GM21367 (cell line): ENCODE measurements around the gene OSBP2.

Experiments
- ATAC-seq: cut with Tn5 transposase; IDR thresholded peaks from one replicate; pipeline ENCODE4 v1.9.1; 2021; ENCODE audit not compliant: unreplicated experiment

Gene OSBP2

DNA sequence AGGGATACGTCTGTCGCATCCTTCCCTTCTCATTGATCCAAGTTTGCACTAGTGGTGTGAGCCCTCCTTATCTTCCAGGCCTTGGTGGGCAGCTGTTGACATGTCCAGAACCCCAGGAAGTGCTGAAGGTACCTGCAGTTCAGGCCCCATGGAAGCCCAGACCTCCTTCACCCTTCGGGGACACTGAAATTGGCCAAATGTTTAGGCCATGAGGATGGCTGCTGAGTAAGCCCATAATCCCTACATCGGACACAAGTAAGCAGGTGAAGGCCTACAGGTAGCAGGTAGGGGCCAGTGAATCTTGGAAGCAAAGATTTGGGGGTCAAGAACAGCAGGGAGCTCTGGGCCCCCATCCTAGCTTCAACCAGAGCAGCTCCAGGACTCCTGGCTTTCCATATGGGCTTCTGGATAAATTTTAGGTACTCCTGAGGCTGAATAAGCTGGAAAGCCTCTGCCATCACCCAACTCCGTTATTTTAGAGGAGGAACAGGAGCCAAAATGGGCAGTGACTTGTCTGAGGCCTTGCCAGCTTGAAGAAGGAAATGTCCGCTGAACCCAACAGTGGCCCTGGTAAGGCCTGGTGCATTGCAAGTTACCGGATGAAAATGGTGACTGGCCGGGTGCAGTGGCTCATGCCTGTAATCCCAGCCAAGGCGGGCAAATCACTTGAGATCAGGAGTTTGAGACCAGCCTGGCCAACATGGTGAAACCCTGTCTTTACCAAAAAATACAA lies 228.7 kb downstream of the OSBP2 start:
- no peak for ATAC-seq

DNA sequence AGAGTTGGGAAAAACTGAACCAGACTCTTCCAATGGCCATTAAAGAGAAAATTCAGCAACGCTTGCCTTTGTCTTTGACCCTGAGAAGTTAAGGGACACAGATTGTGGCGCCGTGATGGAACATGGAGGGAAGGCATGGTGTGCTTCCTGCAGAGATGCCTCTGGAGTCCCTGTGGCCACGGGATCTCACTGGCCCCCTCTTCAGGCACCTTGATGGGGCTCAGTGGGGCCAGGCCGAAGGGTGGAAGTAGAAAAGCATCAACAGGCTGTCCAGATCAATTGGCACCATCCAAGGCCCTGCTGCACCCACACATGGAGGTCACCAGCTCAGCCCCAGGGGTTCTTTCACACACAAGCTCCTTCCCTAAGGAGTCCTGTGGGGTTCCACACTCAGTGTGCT lies 231.0 kb downstream of the OSBP2 start:
- no peak for ATAC-seq

DNA sequence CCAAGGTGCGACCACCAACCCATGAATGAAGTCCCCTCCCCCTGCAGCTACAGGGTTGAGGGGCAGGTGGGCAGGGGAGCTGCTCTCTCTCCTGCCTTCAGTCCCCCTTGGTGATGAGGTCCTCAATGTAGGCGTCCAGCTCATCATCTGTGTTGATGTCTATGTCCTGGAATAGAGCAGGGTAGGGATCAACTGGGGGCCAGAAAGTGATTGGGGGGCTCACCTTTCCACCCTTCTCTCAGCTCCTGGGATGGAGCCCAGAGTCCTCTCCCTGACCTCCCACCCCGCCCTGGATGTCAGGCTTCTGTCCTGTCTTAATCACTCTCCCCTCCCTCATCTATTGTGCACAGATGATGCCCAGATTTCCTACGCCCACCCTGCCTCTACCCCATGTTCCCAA lies 232.0 kb downstream of the OSBP2 start:
- ATAC-seq: no peak

DNA sequence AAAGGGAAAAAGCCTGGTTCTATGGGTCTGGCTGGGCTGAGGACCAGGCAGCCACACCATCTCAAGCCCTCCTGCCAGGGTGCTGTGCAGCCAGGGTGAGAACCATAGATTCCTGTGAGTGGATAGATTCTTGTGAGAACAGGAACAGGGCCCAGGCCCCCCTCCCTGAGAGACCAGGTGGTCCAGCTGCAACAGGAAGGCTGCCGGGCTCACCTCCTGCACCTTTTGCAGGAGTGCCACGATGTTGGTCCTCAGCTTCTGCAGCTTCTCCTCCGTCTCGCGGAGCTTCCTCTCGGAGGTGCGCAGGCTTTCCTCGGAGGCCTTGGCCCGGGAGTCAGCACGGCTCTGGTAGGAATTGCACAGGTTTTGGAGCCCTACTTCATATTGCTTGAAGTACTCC lies 233.1 kb downstream of the OSBP2 start:
- no peak for ATAC-seq

DNA sequence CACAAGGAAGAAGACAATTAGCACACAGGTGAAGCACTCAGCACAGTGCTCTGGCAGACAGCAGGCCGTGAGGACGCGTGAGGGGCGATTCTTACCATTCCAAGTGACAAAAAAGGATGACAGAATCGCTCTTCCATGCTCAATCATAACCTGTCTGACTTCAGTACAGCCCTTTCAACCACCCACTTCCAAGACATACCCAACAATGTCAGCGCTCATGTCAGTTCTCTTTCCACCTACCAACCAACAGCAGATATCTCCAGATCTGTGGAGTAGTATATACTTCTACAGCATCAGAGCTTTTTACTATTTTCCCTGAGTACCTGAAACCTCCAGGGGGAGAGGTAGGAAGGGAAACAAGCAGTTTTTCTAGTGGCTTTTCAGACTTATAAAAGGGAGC lies 233.7 kb downstream of the OSBP2 start:
- ATAC-seq: no peak

DNA sequence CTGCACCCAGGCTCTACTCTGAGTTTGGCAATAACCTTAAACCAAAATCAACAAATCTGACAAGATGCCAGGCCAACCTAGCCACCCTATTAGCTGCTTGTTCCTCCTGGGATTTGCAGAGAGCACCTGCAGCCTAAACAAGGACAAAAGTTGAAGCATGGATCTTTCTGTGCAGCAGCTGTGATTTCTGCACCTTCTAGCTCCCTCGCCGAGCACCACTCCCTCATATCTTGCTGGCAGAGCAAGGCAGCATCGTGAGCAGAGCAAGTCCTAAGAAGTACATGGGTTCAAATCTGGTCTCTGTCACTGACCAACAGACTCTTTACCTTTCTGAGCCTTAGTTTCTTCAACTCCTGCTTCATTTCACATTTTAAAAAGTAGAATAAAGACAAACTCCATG lies 235.6 kb downstream of the OSBP2 start:
- ATAC-seq: no peak

DNA sequence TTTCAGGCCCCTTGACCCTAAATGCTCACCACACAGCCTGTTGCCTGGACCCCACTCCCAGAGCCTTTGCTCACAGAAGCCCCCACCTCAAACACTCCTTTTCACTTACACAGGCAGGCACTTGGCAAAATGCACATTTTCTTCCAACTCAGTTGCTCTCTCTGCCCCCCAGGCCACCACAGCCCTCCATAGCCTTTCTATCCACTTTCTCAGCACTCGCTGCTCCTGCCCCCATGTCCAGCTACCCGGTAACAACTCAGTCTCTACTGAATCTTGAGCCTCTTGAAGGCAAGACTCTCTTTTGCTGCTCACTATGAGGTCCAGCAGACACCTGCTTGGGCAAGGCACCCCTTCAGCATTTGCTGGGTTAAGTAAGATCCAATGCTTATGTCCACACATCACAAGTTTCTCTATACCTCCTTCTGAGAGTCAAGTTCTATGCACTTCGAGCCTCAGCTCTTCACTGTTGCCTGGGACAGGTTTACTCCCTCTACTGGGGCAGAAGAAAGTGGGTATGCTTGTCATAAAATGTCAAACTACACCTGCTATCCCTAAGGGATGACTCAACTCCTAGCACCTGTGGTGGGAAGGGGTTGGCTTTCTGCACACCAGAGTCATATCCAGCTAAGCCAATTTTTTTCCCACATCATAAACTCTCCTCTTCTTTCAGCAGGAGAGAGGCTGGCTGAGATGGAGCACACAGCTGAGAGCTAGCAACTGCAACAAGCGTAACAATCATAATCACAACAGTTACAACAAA lies 237.0 kb downstream of the OSBP2 start:
- no peak for ATAC-seq

DNA sequence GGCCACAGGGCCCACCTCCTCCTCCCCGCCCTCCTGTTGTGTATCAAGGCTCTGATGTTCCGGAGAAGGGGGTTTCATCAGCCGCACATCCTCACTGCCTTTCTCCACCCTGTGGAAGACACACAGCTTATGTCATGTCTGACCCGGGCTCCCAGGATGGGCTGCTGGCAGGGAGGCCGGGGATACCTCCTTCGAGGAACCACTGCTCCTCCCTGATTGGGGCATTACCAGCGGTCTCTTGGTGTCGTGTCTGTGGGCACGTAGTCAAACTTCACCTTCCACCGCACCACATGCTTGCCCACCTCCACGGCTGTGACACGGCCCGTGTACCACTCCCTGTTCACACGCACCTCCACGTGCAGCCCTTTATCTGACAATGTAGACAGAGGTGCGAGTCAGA lies 238.0 kb downstream of the OSBP2 start:
- ATAC-seq: no peak

DNA sequence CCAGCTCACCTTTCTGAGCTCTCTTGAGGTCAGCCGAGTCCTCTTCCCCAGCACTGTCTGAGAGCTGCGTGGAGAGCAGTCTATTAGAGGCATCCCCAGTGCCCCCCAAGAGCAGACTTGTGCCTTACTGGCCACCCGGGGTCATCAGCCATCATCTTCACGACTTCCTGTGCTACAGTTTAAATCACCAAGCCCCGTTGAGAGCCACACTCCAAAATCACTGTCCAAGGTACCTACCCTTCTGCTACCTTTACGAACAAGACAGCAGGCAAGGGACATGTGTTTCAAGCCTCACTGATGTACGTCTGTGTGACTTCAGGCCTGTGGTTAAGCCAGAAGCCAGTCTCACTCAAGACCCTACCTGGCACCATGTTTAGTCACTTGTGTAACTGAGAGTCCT lies 238.8 kb downstream of the OSBP2 start:
- no peak for ATAC-seq

DNA sequence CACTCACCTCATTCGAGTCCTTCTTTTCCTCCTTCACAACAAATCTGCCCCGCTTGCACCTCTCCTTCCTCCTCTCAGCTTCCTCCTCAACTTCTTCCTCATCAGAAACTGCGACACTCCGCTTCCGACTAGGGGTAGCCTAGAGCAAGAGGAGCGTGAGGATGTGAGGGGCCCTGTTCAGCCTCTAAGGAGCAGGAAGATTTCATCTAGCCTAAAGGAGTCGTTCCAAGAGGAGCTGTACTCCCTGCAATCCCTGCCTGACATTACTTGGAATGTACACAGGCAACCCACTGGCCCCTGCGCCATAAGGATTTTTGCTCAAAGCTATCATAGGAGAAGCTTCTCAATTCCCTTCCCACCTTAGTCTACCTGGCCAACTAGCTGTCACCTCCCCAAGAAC lies 239.4 kb downstream of the OSBP2 start:
- ATAC-seq: no peak

DNA sequence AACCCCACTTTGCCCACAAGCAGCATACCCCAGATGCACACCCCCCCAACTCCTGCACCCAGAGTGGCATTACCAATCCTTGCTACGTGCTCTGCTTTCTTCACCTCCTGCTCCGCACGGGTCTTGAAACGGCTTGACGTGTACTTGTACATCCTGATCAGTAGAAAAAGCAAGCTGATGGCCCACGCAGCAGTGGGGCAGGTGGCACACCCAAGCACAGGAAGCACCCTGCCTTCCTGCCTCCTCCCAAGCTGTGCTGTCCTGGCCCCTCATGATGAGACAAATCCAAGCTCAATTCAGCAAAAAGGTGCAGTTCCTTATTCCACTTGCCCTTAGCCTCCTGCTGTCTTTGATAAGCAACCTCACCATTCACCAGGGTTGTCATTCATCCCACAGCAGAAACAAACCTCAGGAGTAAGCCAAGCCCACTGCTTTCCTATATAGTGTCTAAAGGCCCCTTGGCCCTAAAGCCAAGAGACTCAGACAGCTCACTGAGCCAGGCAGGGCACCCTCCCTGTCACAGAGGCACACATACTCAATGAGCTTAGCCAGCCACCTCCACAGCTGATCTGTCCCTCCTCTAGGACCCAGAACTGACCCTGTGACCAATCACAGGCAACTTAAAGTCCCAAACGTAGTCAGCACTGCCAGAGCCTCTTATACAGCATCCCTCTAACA lies 246.2 kb downstream of the OSBP2 start:
- ATAC-seq: no peak

DNA sequence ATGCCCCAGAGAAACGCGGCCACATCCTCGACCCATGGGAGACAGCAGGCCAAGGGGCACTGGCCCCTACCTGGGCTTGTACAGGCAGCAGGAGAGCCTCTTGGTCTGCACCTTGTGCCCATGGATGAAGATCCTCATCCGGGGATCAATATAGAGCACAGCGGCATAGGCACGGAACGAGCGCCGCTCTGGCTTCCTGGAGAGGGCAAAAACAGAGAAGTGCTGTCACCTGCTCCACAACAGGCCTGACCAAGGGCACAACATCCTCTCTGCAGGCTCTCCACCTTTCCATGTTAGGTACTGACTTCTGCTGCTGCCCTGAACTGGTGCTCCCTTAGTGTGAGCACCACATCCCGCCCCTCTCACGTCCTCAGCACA lies 246.7 kb downstream of the OSBP2 start:
- no peak for ATAC-seq

DNA sequence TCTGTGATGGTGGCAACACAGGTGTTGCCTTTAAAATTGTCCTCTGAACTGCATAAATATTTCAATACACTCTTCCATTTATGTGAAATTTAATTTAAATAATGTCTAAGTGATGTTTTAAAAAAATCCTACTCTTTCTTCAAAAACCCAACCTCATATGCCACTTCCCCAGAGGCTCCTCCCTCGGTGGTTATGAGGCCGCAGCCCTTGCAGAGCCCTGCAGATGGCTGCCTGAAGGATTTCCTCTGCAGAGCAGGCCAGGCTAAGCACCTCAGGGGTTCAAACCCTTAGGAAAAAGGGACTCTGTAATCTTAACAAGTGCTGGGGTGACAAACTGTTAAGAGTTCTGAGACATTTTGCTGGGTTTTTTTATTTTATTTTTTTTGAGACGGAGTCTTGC lies 248.7 kb downstream of the OSBP2 start:
- no peak for ATAC-seq

DNA sequence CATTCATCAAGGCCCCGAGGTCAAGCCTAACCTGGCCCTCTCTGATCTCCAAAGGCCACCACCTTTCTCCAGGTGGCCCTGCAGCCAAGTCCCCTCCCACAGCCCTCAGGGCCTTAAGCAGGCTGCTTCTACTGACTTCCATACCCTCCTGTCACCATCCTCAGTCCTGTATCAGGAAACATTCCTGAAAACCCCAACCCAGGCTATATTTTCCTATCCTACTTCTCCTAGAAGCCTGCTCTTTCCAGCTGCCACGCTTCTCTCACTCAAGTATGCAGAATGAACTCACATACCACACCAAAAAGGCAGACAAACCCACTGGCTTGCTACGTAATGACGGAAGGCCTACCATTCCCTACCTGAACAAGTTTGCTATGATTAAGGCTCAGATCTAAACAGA lies 250.3 kb downstream of the OSBP2 start:
- no peak for ATAC-seq

DNA sequence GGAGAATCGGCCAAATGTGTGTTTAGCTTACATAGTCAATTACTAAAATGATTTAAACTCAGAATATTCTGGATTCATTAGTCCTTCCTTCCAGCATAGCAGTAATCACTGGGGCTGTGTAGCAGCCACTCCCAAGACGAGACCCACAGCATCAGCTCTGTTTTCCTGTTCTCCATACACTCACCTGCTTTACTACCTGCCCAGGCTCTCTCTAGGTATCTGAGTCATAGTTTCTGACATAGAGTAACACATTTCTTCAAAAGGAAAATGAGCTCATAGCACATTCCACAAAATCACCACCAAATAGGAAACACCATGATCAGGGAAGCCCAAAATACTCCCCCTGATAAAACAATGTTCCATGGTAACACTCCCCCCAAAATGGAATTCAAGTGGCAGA lies 251.0 kb downstream of the OSBP2 start:
- no peak for ATAC-seq

DNA sequence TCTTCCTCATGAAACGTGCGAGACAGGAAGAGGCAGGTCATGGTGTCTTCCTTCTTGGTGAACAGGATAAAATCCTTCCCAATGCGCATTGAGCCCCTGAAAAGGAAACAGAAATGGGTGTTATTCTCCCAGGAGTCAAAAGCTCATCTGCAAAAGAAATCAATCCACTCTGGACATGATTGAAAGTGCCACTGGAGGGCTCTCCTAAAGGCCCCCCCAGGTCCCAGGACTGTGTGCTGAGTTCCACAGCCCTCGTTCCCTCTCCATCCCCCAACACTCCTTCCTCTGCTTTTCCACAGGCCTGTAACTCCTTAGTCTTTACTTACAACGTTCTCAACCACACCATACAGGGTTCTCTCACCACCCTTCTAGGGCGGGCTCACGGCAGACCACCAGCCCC lies 251.7 kb downstream of the OSBP2 start:
- no peak for ATAC-seq

DNA sequence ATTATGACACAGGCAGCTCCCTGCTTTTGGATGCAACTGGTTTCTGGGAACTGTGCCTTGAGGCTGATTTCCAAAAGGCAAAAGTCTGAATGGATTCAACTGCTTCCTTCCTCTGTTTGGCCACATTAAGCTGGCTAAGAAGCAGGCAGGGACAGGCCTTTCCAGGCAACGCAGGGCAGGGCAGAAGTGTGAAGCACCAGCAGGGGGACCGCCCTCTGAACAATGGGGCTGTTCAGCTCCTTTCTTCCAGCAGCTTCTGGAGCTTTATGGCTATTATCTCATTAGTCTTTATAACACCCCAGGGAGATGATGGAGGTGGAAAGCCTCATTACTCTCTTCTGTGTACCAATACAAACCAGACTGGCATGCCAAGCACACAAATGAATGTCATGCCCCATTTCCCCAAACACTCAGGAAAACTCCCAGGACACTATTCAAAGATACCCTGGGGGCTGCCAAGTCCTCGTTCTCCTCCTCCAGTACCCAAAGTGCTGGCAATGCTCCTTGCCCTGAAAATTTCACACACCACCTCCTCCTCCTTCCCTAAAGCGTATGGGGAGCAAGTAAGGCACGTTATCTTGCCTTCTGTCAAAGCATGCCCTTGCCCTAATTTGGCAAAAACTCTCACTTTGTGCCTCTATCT lies 252.6 kb downstream of the OSBP2 start:
- ATAC-seq: no peak

DNA sequence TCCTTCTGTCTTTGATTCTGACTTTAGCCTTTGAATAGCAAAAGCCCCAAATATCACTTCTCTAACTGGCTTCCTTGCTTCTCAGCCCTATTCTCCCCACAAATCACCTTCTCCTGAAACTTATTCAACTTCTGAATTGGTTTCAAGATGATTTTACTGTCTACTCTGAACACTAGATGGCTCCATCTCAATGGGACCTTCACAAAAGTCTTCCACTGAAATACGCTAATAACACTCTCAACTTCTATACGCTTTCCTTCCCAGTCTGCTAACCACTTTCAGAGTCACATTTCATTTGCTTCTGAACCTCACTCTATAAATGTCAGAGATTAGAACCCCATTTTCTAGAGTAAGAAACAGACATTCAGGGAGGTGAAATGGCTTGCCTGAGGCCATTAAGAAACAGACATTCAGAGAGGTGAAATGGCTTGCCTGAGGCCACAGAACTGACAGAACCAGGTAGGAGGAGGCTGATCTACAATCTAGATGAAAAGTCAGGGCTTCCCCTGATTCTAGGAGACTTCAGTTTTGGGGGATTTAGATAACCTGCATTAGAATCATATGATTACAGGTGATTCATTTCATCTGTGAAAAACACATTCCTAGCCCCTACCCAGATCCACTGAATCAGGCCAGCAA lies 253.3 kb downstream of the OSBP2 start:
- ATAC-seq: no peak

DNA sequence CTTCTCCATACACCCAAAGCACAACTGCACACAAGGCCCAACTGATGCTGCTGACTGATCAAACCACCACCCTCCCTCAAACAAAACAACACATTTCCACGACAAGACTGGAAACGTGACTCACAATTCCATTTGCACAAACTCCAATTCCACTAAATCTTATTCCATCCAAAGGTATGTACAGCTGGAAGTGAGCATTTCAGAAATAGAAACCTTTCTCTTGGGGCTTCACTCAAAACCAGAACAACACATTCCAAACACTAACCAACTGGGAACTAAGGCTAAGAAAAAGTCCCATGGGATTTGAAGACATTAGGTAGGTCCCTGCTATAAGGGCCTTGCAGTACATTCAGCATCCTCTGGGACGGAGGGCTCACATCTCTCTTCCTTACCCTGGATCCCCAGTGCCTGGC lies 254.3 kb downstream of the OSBP2 start:
- ATAC-seq: no peak

DNA sequence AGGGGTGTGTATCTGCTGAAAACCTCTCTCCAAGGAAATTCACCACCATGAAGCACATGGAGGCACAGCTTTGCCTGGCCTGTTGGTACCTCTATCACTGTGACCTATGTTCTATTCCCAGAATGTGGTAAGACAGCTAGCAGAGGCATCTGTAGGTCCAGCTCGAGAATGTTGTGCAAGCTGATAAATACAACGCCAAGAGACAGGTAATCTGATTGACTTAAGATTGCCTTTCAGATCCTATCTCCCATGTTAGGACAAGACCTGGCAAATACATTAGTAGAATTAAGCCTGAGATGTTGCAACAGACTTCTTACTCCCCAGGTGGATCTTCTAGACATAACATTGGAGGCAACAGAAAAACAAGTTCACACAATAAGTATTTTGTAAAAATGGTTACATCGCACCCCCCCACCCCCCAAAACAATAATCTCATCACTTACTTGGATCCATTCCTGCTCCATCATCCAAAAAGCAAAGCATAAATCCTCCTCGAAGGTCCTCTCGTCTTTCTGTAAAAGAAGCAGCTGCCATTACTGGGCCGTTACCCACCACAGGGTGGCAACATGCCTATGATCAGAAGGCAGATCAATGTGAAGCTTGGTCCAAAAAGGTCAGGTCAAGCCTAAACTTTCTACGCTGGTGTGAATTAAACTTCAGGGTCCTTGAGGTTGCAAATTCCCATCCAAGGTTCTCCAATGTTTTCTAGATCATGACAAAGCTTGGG lies 255.4 kb downstream of the OSBP2 start:
- no peak for ATAC-seq

DNA sequence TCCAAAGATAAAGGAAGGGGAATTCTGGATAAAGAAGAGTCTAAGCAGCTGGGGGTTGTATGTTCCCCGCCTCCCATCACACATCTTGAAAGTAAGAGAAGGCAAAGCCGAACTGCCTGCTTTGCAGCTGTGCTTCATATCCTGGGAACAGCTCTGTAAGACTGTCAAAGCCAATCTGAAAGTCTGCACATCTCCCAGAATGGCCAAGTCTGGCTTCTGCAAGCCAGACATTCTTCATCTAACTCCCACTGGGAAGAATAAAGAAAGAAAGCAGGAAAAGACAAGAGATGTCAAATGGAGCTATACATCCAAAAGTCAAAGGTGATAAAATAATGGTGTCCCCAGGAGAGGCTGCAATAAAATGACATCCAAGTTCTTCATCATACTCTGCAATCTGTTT lies 258.5 kb downstream of the OSBP2 start:
- no peak for ATAC-seq
